Loucy (cell line): Measurements from ENCODE around the gene NBEAL2.

Experiments
- H2AFZ ChIP-seq: fragments of 200-600 bp; sonication (generic); 2 replicates; pipeline ENCODE4 v1.6.0; 2016; ENCODE audit warnings: antibody characterized with exemption, mild to moderate bottlenecking, low read length, moderate library complexity
- H3F3A ChIP-seq: fragments of 200-600 bp; 2 replicates; pipeline ENCODE4 v1.6.0; 2016; ENCODE audit warnings: antibody characterized with exemption, low read depth, mild to moderate bottlenecking
- H3K27me3 ChIP-seq: fragments of 200-600 bp; sonication (generic); 2 replicates; pipeline ENCODE4 v1.6.1; 2014; ENCODE audit warnings: low read length, mild to moderate bottlenecking; ENCODE audit not compliant: insufficient read depth, poor library complexity, severe bottlenecking
- H3K36me3 ChIP-seq: fragments of 200-600 bp; sonication (generic); 2 replicates; pipeline ENCODE4 v1.6.1; 2016; ENCODE audit warnings: low read length; ENCODE audit not compliant: insufficient read depth
- H3K4me1 ChIP-seq: fragments of 200-600 bp; sonication (generic); 2 replicates; pipeline ENCODE4 v1.5.1; 2014; ENCODE audit warnings: low read length, mild to moderate bottlenecking; ENCODE audit not compliant: insufficient read depth, poor library complexity, severe bottlenecking
- H3K4me2 ChIP-seq: fragments of 200-600 bp; sonication (generic); 2 replicates; pipeline ENCODE4 v1.6.0; 2014; ENCODE audit warnings: antibody characterized with exemption, low read length, low read depth, mild to moderate bottlenecking; ENCODE audit not compliant: poor library complexity, severe bottlenecking
- H3K4me3 ChIP-seq: fragments of 200-600 bp; sonication (generic); 2 replicates; pipeline ENCODE4 v1.5.1; 2014; ENCODE audit warnings: low read length, mild to moderate bottlenecking, mixed read lengths; ENCODE audit not compliant: poor library complexity, severe bottlenecking
- H3K79me2 ChIP-seq: fragments of 200-600 bp; sonication (generic); 2 replicates; pipeline ENCODE4 v1.6.1; 2014; ENCODE audit warnings: low read length; ENCODE audit not compliant: insufficient read depth
- H3K9ac ChIP-seq: fragments of 200-600 bp; sonication (generic); 2 replicates; pipeline ENCODE4 v1.6.0; 2014; ENCODE audit warnings: mild to moderate bottlenecking, low read depth, low read length, moderate library complexity; ENCODE audit not compliant: poor library complexity, severe bottlenecking
- H3K9me2 ChIP-seq: fragments of 200-600 bp; sonication (generic); replicated peaks from 2 replicates; pipeline ENCODE4 v1.6.1; 2016; ENCODE audit warnings: low read depth, low read length, mixed read lengths
- H3K9me3 ChIP-seq: fragments of 200-600 bp; sonication (generic); 2 replicates; pipeline ENCODE4 v1.6.1; 2014; ENCODE audit warnings: mild to moderate bottlenecking, antibody characterized with exemption, low read length, low read depth; ENCODE audit not compliant: insufficient read depth
- H4K20me1 ChIP-seq: fragments of 200-600 bp; sonication (generic); 2 replicates; pipeline ENCODE4 v1.6.0; 2014; ENCODE audit warnings: antibody characterized with exemption, low read length, mild to moderate bottlenecking; ENCODE audit not compliant: insufficient read depth, poor library complexity, severe bottlenecking
- CTCF ChIP-seq: fragments of 200-600 bp; sonication (generic); conservative IDR thresholded peaks from 2 replicates; pipeline ENCODE4 v1.5.1; 2014; ENCODE audit warnings: mild to moderate bottlenecking, antibody characterized with exemption, low read length
- EZH2phosphoT487 ChIP-seq: fragments of 200-600 bp; IDR thresholded peaks from 2 replicates; pipeline ENCODE4 v1.6.1; 2018; ENCODE audit warnings: antibody characterized with exemption, mild to moderate bottlenecking, moderate library complexity, borderline replicate concordance

Gene NBEAL2

GRCh38 chr3:47003056-47003410 lies 23.6 kb downstream of the NBEAL2 start:
- H3K9ac ChIP-seq, result no peak overlapping the region
- H3K9me3 ChIP-seq, result no peaks in the 10 kb centered on the region
- no peaks in the 10 kb centered on the region for H3K9me2 ChIP-seq
- H3K27me3 ChIP-seq, result no peaks in the 10 kb centered on the region
- H2AFZ ChIP-seq, result no peak overlapping the region
- TF ChIP-seq EZH2phosphoT487, result no peak
- no peak for TF ChIP-seq CTCF
- no peak overlapping the region for H3K4me3 ChIP-seq
- no peaks in the 10 kb centered on the region for H3K4me1 ChIP-seq
- H3K4me2 ChIP-seq, result no peak overlapping the region
- no peaks in the 10 kb centered on the region for H3K79me2 ChIP-seq
- H4K20me1 ChIP-seq, result no peaks in the 10 kb centered on the region
- no peaks in the 10 kb centered on the region for H3F3A ChIP-seq
- peaks cover 87% of the 10 kb centered on the region; the same call in 1 of the 2 replicates for H3K36me3 ChIP-seq

DNA sequence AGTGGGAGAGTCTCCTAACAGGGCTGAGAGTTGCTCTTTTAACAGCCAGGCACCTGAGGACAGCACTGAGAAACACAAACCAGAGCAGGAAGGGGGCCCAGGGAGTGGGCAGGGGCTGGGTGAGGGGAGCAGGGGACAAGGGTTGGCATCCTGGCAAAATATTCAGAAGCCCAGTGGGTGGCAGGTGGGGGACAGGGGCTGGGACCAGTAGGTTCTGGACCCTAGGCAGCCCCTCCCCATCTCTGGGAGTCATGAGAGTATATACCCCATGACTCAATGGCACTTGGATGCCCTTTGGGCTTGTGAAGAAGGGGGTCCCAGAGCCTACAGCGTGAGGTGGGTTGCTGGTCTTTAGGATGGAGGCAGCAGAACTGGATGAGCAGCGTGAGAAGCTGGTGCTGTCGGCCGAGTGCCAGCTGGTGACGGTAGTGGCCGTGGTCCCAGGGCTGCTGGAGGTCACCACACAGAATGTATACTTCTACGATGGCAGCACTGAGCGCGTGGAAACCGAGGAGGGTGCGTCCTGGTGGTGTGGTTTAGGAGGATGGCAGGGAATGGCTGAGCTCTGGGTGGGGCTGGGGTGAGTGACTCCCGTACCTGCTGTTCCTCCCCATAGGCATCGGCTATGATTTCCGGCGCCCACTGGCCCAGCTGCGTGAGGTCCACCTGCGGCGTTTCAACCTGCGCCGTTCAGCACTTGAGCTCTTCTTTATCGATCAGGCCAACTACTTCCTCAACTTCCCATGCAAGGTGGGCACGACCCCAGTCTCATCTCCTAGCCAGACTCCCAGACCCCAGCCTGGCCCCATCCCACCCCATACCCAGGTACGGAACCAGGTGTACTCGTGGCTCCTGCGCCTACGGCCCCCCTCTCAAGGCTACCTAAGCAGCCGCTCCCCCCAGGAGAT lies 24.2 kb downstream of the NBEAL2 start:
- H2AFZ ChIP-seq, result no peak overlapping the region
- no peak overlapping the region for H3K9ac ChIP-seq
- H3K27me3 ChIP-seq, result no peaks in the 10 kb centered on the region
- no peak overlapping the region for H3K4me2 ChIP-seq
- TF ChIP-seq CTCF, result no peak
- TF ChIP-seq EZH2phosphoT487, result no peak
- H4K20me1 ChIP-seq, result no peaks in the 10 kb centered on the region
- H3K79me2 ChIP-seq, result no peaks in the 10 kb centered on the region
- no peak overlapping the region for H3K4me3 ChIP-seq
- no peaks in the 10 kb centered on the region for H3K9me3 ChIP-seq
- no peaks in the 10 kb centered on the region for H3K9me2 ChIP-seq
- H3K36me3 ChIP-seq, result peaks cover 92% of the 10 kb centered on the region; the same call in 1 of the 2 replicates
- no peaks in the 10 kb centered on the region for H3K4me1 ChIP-seq
- H3F3A ChIP-seq, result no peaks in the 10 kb centered on the region

DNA sequence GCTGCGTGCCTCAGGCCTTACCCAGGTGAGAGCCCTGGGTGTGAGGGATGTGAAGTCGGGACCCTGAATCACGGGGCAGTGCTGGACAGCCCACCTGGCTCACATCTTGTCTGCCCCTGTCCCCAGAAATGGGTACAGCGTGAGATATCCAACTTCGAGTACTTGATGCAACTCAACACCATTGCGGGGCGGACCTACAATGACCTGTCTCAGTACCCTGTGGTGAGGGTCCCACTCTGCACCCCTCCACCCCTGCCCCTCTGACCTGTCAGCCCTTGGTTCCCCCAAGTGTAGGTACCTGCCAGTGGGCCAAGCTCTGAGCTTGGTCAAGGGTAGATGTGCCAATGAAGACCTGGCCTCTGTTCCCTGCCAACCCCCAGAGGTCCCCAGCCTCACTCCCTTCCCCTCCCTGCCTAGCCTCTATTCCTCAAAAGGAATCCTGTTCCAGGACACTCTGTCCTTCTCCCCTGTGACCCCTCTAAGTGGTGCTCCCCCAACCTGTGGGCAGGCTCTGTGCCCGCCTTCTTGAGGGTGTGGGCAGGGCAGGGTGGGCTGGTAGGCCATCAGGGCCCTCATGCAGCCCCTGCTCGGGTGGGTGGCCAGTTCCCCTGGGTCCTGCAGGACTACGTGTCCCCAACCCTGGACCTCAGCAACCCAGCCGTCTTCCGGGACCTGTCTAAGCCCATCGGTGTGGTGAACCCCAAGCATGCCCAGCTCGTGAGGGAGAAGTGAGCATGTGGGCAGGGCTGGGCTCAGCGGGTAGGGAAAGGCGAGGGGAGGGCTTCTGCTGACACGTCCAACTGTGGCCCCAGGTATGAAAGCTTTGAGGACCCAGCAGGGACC lies 25.1 kb downstream of the NBEAL2 start:
- H3K36me3 ChIP-seq, result peaks cover 85% of the 10 kb centered on the region; the same call in 1 of the 2 replicates
- H2AFZ ChIP-seq, result no peak overlapping the region
- no peaks in the 10 kb centered on the region for H3K27me3 ChIP-seq
- H3K79me2 ChIP-seq, result no peaks in the 10 kb centered on the region
- H3K4me1 ChIP-seq, result no peaks in the 10 kb centered on the region
- H3K4me2 ChIP-seq, result no peak overlapping the region
- no peaks in the 10 kb centered on the region for H3K9me2 ChIP-seq
- H3F3A ChIP-seq, result no peaks in the 10 kb centered on the region
- H3K9me3 ChIP-seq, result no peaks in the 10 kb centered on the region
- H3K4me3 ChIP-seq, result no peak overlapping the region
- no peaks in the 10 kb centered on the region for H4K20me1 ChIP-seq
- no peak for TF ChIP-seq CTCF
- no peak for TF ChIP-seq EZH2phosphoT487
- no peak overlapping the region for H3K9ac ChIP-seq
